GM18505 (cell line): ENCODE results near the gene NSUN2.
"Not testable (repeated sequence)": the region's sequence is repeated elsewhere in the genome, so short reads cannot be mapped to it uniquely, and the experiment has no call there.

ENCODE experiments used
- ATAC-seq: cut with Tn5 transposase; IDR thresholded peaks from one replicate; pipeline ENCODE4 v1.9.1; 2021; ENCODE audit not compliant: unreplicated experiment
- POLR2A ChIP-seq: IDR thresholded peaks from 4 replicates; pipeline ENCODE4 v1.6.1; 2011; ENCODE audit warnings: borderline replicate concordance; ENCODE audit not compliant: insufficient read depth, insufficient read length; ENCODE audit errors: extremely low read depth

Gene NSUN2

GRCh38 chr5:6632888-6633468 lies at the start of gene NSUN2, which contains the start of gene SRD5A1:
Gene NSUN2 (minus strand): TSS chr5:6633044. CDS start chr5:6632979, 65 bp downstream.
Gene SRD5A1 (plus strand): TSS chr5:6633440. CDS start chr5:6633577, 137 bp downstream.
- ATAC-seq = peak; percentile 87
- TF ChIP-seq POLR2A = peak; percentile 87

DNA sequence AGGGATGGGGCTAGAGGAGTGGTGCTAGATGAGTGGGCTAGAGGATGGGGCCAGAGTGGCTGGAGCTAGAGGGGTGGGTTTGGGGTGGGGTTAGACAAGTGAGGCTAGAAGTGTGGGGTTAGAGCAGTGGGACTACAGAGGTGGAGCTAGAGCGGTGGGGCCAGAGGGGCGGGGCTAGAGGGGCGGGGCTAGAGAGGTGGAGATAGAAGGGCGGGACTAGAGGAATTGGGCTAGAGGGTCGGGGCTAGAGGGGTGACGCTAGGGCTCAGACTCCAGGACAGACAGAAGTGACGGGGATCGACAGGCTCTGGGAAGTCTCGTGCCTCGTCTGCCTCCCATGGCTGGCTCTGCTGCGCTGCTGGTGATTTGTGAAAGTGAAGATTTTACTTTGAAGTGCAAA lies 49.4 kb upstream of the NSUN2 start:
- TF ChIP-seq POLR2A = no peak
- ATAC-seq = no peak

DNA sequence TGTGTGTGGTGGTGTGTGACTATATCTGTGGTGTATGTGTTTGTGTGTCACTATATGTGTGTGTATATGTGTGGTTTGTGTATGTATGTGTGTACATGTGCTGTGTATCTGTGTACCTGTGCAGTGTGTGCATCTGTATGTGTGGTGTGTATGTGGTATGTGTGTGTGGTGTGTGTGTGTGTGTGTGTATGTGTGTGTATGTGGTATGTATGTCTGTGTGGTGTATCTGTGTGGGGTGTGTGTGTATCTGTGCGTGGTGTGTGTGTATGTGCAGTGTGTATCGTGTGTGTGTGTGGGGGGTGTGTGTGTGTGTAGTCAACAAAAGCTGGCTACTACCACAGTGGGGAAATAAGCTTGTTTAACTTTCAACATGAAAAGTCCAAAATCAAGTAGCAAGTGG lies 48.8 kb upstream of the NSUN2 start:
- no peak for ATAC-seq
- TF ChIP-seq POLR2A = no peak

DNA sequence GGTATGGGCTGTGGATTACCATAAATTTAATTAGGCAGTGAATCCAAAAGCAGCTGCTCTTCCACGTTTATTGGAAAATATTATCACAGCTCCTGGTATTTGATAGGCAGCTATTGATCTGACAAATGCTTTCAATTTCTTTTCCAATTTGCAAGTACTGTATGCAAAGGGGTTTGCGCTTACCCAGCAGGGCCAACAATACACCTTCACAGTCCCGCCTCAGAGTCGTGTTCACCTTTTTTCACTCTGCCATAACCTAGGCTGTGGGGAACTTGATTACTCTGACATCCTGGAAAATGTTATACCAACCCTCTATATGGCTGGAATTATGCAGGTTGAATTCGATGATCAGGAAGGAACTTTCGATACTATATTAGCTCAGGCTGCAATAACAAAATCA lies 48.1 kb upstream of the NSUN2 start:
- ATAC-seq = no peak

DNA sequence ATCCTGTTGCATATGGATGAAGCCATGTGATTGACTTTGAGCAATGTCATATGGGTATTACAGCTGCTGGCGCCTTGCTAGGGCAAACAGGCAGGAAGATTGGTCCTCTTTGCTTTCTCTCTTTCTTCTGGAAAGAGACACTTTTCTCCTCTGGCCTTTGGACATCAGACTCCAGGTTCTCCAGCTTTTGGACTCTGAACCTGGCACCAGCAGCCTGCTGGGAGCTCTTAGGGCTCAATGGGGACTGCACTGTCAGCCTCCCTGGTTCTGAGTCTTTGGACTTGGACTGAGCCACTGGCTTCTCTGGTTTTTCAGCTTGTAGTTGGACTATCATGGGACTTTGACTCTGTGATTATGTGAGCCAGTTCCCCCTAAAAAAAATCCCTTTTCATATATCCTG lies 45.5 kb upstream of the NSUN2 start:
- ATAC-seq = no peak
- TF ChIP-seq POLR2A = no peak

More for the DNA sequence above, 48.1 kb upstream of the NSUN2 start:
- no peak for TF ChIP-seq POLR2A

DNA sequence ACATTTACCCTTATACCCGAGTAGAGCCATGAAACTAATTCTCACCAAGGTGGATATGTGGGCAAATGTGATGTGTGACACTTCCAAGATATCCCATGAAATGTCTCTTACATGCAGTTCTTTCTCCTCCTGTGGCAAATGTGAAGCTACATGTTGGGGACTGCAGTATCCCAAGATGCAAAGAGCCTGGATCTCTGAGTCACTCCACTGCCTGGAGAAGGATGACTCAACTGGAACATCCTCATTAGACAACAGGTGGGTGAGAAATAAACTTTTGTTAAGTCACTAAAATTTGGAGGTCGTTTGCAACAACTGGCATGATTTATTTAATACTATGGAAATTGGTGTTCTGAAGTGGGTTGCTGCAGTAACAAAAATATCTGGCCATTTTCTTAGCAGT lies 43.9 kb upstream of the NSUN2 start:
- TF ChIP-seq POLR2A = no peak
- no peak for ATAC-seq

DNA sequence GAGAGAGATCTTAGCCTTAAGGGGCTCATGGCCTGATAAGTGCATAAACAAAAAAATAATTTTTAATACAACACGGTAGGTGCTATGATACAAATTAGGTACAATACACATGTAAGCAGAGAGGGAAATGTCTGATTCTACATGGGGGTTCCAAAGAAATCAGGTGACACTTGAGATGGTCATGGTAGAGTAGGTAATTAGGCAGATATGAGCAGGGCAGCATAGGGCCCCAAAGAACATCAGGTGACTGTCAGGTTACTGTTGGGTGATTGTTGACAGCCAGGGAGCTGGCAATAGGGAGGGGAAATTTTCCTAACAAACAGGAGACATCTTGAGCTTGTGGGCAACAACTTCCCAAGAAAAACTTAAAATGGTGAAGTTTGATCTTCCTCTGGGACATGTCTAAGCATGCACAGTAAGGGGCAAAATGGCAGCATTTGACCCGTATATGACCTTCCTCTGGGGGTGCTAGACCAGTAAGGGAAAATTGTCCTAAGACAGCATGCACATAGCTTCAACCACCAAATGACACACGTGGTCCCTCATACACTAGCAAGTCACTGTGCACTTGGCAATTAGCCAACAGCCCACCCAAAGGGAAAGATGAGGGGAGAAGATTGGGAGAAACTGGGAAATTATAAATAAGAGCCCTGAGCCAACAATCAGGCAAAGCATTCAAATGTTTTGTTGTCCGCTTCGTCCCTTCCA lies 43.1 kb upstream of the NSUN2 start:
- no peak for ATAC-seq
- no peak for TF ChIP-seq POLR2A

GRCh38 chr5:6674886-6675285 lies 42.0 kb upstream of the NSUN2 start:
- ATAC-seq = no peak
- no peak for TF ChIP-seq POLR2A

- no peak for TF ChIP-seq POLR2A
Observed at GRCh38 chr5:6674421-6674820, 41.6 kb upstream of the NSUN2 start.

DNA sequence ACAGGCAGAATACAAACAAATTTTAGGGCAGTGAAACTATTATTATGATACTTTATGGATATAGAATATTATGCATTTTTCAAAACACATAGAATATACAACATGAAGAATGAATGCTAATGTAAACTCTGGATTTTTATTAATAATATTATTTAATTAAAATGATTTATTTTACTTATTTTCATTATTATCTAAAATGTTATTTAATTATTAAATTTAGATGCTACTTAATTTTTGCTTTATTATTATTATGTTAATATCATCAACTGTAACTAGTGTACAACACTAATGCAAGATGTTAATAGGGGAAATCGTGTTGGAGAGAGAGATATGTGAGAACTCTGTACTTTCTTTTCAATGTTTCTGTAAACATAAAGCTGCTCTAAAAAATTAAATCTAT lies 41.1 kb upstream of the NSUN2 start:
- ATAC-seq = no peak

More at GRCh38 chr5:6674421-6674820, 41.6 kb upstream of the NSUN2 start:
- no peak for ATAC-seq

DNA sequence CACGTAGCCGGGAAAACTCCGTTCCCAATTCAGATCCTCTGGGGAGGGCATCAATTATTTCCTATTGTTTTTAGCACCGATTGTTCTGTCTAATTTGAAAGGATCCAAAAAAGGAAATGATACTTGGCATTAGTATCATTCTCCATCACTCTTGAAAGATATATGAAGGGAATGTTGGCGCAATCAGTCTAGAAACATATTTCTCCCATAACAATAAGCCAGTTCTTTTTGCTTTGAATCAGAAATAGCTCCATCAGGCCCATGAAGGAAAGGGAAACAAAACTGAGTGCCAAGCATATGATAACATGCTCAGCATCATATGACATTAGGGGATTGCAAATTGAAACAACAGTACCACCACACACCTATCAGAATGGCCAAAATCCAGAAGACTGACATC lies 40.2 kb upstream of the NSUN2 start:
- no peak for TF ChIP-seq POLR2A
- ATAC-seq = no peak

More for the DNA sequence above, 41.1 kb upstream of the NSUN2 start:
- TF ChIP-seq POLR2A = no peak

DNA sequence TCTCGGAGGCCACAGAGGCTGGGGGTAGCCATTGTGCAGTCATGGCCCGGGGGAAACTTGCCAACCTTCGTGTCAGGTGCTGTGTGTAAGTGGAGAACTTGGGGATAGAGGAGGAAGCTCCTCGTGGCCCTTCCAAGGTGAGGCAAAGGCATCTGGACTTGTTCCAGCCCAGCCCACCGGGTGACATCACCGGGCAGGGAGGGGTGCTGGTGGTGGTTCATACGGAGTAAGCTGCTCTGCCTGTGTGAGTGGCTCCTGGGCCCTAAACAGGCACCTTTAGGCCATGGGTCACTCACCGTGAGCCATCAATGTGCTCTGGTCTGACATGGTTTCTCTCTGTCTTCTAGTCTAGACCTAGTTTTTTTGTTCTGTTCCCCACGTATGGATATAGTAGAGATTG lies 35.9 kb upstream of the NSUN2 start:
- ATAC-seq = not testable (repeated sequence)

DNA sequence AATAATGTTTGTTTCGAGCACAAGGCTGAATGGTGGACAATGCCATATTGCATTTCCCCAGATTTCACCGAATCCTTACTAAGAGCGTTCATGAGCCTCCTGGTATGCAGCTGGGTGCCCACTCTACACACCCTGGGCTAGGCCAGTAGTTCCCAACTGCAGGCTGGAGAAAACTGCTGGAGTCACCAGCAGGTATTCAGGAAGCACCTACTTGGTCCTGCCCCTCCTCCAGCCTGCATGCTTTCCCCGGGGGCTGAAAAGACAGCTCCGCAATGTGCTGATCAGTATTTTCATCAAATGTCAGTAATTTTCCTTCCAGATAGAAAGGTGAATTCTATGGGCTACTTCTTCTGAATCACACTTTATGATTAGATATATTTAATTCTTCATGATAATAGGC lies 34.8 kb upstream of the NSUN2 start:
- no peak for TF ChIP-seq POLR2A
- no peak for ATAC-seq

- no peak for TF ChIP-seq POLR2A
- no peak for ATAC-seq
Observed at GRCh38 chr5:6666762-6667161, 33.9 kb upstream of the NSUN2 start.
